HepG2 (cell line): ENCODE results near the gene ATP8A2. TPM values are rescaled to one million over a fixed set of nuclear protein-coding genes. Genes with fewer than 3 reads are reported as not detected.

Source experiments
- ATAC-seq: fragments of 200-7000 bp; cut with Tn5 transposase; 3 replicates; pipeline ENCODE4 v1.9.1; 2020; ENCODE audit warnings: mild to moderate bottlenecking, moderate library complexity
- BruUV-seq: library from RNA; stranded (reverse); fragments of 400-500 nt; replicated peaks from 2 replicates; lab custom pipeline; 2021; lab: Mats Ljungman, UMichigan
- CTCF ChIA-PET: fragments of 300-600 bp; formaldehyde crosslinking; extraction: SDS; loops from one replicate; lab custom pipeline; 2021; ENCODE audit warnings: low total read pairs, inconsistent platforms, low intra/inter-chr PET ratio; lab: Yijun Ruan, JAX
- POLR2A ChIA-PET: fragments of 350-600 bp; sonication (Branson Sonifier 250); formaldehyde crosslinking; loops from one replicate; lab custom pipeline; 2020; ENCODE audit warnings: antibody characterized with exemption, inconsistent platforms; lab: Yijun Ruan, JAX
- DNase-seq: peaks from one replicate; pipeline ENCODE4 v3.0.0-alpha.2; 2015; ENCODE audit warnings: low spot score
- FAIRE-seq: peaks from 3 replicates; lab custom pipeline; 2011; peaks lifted over from hg19 to GRCh38; lab: Jason Lieb, UNC
- H2AFZ ChIP-seq: one replicate; pipeline ENCODE4 v1.6.1; 2011; ENCODE audit warnings: low read length, inconsistent platforms
- H3K27ac ChIP-seq: fragments of 300-600 bp; 3 replicates; pipeline ENCODE4 v1.8.0; 2011; ENCODE audit warnings: mixed run types, mild to moderate bottlenecking, mixed read lengths, low read length, inconsistent platforms; ENCODE audit not compliant: insufficient read depth; ENCODE audit errors: extremely low read length
- H3K27me3 ChIP-seq, 2 experiments: fragments of 200-600 bp in 1 of 2; 2 replicates in 1 of 2; 3 replicates in 1 of 2; pipeline versions ENCODE4 v1.6.0 to v1.8.0; 2011; ENCODE audit warnings: low read length in 2 of 2, mild to moderate bottlenecking in 2 of 2, moderate library complexity in 2 of 2, inconsistent platforms in 1 of 2; ENCODE audit not compliant: insufficient read depth in 2 of 2, control insufficient read depth in 1 of 2
- H3K36me3 ChIP-seq, 2 experiments: fragments of 200-600 bp in 1 of 2; replicated peaks in 1 of 2; 2 replicates in 1 of 2; 3 replicates in 1 of 2; pipeline versions ENCODE4 v1.5.1 to v1.8.0; 2011; ENCODE audit warnings: low read length in 2 of 2, inconsistent platforms in 1 of 2; ENCODE audit not compliant: insufficient read depth in 2 of 2, control insufficient read depth in 1 of 2
- H3K4me1 ChIP-seq: 2 replicates; pipeline ENCODE4 v1.5.1; 2012; ENCODE audit warnings: low read length, inconsistent platforms; ENCODE audit not compliant: insufficient read depth
- H3K4me2 ChIP-seq: 2 replicates; pipeline ENCODE4 v1.6.0; 2011; ENCODE audit warnings: low read depth, low read length, inconsistent platforms
- H3K4me3 ChIP-seq, 3 experiments: fragments of 200-600 bp in 1 of 3; sonication (generic), shearing (Covaris generic) in 1 of 3; replicated peaks in 1 of 3; 2 replicates each; pipeline ENCODE4 v1.5.1; 2011 to 2016; ENCODE audit warnings: low read length in 3 of 3, inconsistent platforms in 2 of 3, low read depth in 2 of 3, mild to moderate bottlenecking in 2 of 3, control low read depth in 1 of 3, mixed read lengths in 1 of 3; ENCODE audit not compliant: insufficient read depth in 1 of 3
- H3K79me2 ChIP-seq: one replicate; pipeline ENCODE4 v1.6.1; 2011; ENCODE audit warnings: low read length, inconsistent platforms; ENCODE audit not compliant: insufficient read depth
- H3K9ac ChIP-seq: 2 replicates; pipeline ENCODE4 v1.6.0; 2011; ENCODE audit warnings: mild to moderate bottlenecking, low read depth, low read length, inconsistent platforms; ENCODE audit not compliant: insufficient read depth
- H3K9me3 ChIP-seq: 2 replicates; pipeline ENCODE4 v1.5.1; 2012; ENCODE audit warnings: mild to moderate bottlenecking, low read length
- H4K20me1 ChIP-seq: 2 replicates; pipeline ENCODE4 v1.6.0; 2011; ENCODE audit warnings: inconsistent platforms, mild to moderate bottlenecking, low read length, moderate library complexity; ENCODE audit not compliant: insufficient read depth
- KAT8 ChIP-seq: IDR thresholded peaks from 2 replicates; pipeline ENCODE4 v1.6.1; 2016; ENCODE audit warnings: missing genetic modification reagents, missing compliant biosample characterization
- LBX2 ChIP-seq: sonication (generic); formaldehyde crosslinking; IDR thresholded peaks from 2 replicates; pipeline ENCODE4 v1.5.0; 2020; ENCODE audit warnings: missing genetic modification reagents, mild to moderate bottlenecking, borderline replicate concordance
- MXI1 ChIP-seq: IDR thresholded peaks from 3 replicates; pipeline ENCODE4 v1.6.1; 2012; ENCODE audit warnings: low read depth, low read length, inconsistent platforms, borderline replicate concordance
- TAF15 ChIP-seq: fragments of 200-400 bp; formaldehyde crosslinking; IDR thresholded peaks from one replicate; pipeline ENCODE4 v1.6.1; 2018; ENCODE audit warnings: mild to moderate bottlenecking, low read depth, low read length; ENCODE audit not compliant: poor library complexity, severe bottlenecking
- TFE3 ChIP-seq: IDR thresholded peaks from 2 replicates; pipeline ENCODE4 v1.6.1; 2016
- YY1 ChIP-seq: IDR thresholded peaks from 2 replicates; pipeline ENCODE4 v1.6.1; 2011; ENCODE audit warnings: low read length, low read depth, moderate library complexity, mild to moderate bottlenecking; ENCODE audit not compliant: insufficient read depth, insufficient replicate concordance
- ZFP36 ChIP-seq: fragments of 150-350 bp; IDR thresholded peaks from 2 replicates; pipeline ENCODE4 v1.6.1; 2018; ENCODE audit warnings: borderline replicate concordance, low read length, low read depth; ENCODE audit not compliant: partially characterized antibody
- ZNF777 ChIP-seq: sonication (generic); formaldehyde crosslinking; IDR thresholded peaks from 2 replicates; pipeline ENCODE4 v1.4.0; 2020; ENCODE audit warnings: missing genetic modification reagents
- in situ Hi-C: cut with HindIII; loops from 2 replicates; pipeline ENCODE4 v1.10.0; 2017; ENCODE audit warnings: low pct_unique_long_range_greater_than_20kb; ENCODE audit not compliant: extremely low pct_ligation_motif_present
- intact Hi-C: fragments of 100-400 bp; cut with micrococcal nuclease; formaldehyde crosslinking; loops from one replicate; pipeline ENCODE4 v1.10.0; 2022; ENCODE audit not compliant: unreplicated experiment
- polyA plus RNA-seq, 8 experiments: library from polyadenylated mRNA; depleted of rRNA in 3 of 8; stranded (reverse) in 7 of 8; unstranded in 1 of 8; fragments of >200 nt; fragmentation: Illumina TruSeq in 4 of 8; extraction: Trizol in 4 of 8; gene quantifications; 2 replicates each; pipeline versions ENCODE4 v1.2.1 to v1.2.3, GENCODE V29; 2011 to 2016; ENCODE audit warnings: low read depth in 4 of 8, missing spikeins in 1 of 8, mixed read lengths in 1 of 8; ENCODE audit not compliant: insufficient read depth in 1 of 8
- total RNA-seq, 5 experiments: library from RNA; depleted of rRNA; stranded (reverse); fragments of >200 nt; fragmentation: Illumina TruSeq; extraction: Trizol; gene quantifications; 2 replicates each; pipeline ENCODE4 v1.2.3, GENCODE V29; 2016; ENCODE audit warnings: low read depth in 1 of 5
- TF ChIP-seq, protein P1 (sequence below): sonication (generic); formaldehyde crosslinking; IDR thresholded peaks from 2 replicates; pipeline ENCODE4 v1.5.0; 2020; ENCODE audit warnings: mild to moderate bottlenecking, missing genetic modification reagents, borderline replicate concordance
- TF ChIP-seq, protein P2 (sequence below): IDR thresholded peaks from 2 replicates; pipeline ENCODE4 v1.6.1; 2016; ENCODE audit warnings: control low read depth
- TF ChIP-seq, protein P3 (sequence below): sonication (generic); formaldehyde crosslinking; conservative IDR thresholded peaks from 2 replicates; pipeline ENCODE4 v1.4.0; 2020; ENCODE audit warnings: mild to moderate bottlenecking, missing genetic modification reagents, moderate library complexity

Gene ATP8A2
- total and polyA plus RNA-seq, 2 of the 13 experiments (the other 11 are each of a cell fraction or from before 2014, with no cell fraction given), result 0.09 TPM; not detected in 1

DNA sequence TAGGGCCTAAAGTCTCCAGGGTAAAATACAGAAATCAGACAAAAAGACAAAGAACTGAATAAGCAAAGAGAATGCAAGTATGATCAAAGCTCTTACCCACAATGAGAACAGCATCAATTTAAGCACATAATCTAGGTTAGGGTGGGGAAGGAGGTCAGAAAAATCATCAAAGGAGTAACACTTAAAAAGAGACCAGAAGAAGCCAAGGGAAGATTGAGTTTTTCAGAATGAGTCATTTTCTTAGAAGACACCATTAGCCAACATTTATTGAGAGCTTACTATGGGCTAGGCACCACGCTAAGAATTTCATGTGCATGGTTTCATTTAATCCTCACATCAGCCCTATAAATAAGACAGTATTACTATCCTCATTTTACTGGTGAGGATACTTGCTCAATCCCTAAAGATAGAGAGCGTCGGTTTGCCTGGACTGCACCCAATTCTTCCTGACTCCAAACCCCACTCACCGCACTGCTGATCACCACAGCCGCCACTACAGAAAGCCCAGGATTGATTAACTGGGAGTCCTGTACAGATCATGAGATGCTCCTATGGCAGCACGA, 681.7 kb downstream of the ATP8A2 start (continued):
- TF ChIP-seq, protein P1, sequence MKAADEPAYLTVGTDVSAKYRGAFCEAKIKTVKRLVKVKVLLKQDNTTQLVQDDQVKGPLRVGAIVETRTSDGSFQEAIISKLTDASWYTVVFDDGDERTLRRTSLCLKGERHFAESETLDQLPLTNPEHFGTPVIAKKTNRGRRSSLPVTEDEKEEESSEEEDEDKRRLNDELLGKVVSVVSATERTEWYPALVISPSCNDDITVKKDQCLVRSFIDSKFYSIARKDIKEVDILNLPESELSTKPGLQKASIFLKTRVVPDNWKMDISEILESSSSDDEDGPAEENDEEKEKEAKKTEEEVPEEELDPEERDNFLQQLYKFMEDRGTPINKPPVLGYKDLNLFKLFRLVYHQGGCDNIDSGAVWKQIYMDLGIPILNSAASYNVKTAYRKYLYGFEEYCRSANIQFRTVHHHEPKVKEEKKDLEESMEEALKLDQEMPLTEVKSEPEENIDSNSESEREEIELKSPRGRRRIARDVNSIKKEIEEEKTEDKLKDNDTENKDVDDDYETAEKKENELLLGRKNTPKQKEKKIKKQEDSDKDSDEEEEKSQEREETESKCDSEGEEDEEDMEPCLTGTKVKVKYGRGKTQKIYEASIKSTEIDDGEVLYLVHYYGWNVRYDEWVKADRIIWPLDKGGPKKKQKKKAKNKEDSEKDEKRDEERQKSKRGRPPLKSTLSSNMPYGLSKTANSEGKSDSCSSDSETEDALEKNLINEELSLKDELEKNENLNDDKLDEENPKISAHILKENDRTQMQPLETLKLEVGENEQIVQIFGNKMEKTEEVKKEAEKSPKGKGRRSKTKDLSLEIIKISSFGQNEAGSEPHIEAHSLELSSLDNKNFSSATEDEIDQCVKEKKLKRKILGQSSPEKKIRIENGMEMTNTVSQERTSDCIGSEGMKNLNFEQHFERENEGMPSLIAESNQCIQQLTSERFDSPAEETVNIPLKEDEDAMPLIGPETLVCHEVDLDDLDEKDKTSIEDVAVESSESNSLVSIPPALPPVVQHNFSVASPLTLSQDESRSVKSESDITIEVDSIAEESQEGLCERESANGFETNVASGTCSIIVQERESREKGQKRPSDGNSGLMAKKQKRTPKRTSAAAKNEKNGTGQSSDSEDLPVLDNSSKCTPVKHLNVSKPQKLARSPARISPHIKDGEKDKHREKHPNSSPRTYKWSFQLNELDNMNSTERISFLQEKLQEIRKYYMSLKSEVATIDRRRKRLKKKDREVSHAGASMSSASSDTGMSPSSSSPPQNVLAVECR, result no peak
- TF ChIP-seq KAT8, result no peak
- TF ChIP-seq MXI1, result no peak

DNA sequence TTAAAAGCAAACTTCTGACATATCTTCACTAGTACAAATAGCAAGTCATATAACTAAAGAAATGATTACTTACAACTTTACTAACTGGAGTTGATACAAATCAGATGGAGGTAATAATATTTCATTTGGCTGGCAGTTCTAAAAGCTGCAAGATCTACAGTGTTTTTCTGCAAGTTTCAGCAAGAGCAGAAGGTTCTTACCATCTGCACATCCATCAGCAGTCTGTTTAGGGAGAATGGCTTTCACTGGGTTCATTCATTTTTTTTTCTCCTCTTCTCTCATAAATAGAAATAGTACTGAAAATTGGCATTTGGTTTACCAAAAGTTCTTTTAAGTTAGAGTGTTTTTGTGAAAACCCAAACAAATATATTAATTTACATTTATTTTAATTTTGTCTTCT, 683.1 kb downstream of the ATP8A2 start:
- Histone ChIP-seq H3K9me3 (no peaks in the 10 kb centered on the region), H3K27me3 (peaks cover 4 to 21% of the 10 kb centered on the region in 2 experiments; a peak in 4 of 5 replicates), H4K20me1 (no peaks in the 10 kb centered on the region), H3K4me2 (no peak overlapping the region), H3K79me2 (no peaks in the 10 kb centered on the region), H2AFZ (no peak overlapping the region), H3K27ac (no peak overlapping the region), H3K36me3 (no peaks in the 10 kb centered on the region), H3K9ac (no peak overlapping the region), H3K4me1 (no peaks in the 10 kb centered on the region), H3K4me3 (no peak overlapping the region)
- ChIA-PET CTCF (no interaction called here), POLR2A (no interaction called here)
- intact Hi-C loops (no loop called here), in situ Hi-C loops (no loop called here)
- FAIRE-seq, result no peak
- ATAC-seq, result no peak
- BruUV-seq, result no TSS peak
- DNase-seq, result no peak
- TF ChIP-seq ZNF777, result no peak
- no peak for TF ChIP-seq TFE3 (CRISPR knock-in tag)
- TF ChIP-seq TAF15, result no peak
- TF ChIP-seq, protein P2, sequence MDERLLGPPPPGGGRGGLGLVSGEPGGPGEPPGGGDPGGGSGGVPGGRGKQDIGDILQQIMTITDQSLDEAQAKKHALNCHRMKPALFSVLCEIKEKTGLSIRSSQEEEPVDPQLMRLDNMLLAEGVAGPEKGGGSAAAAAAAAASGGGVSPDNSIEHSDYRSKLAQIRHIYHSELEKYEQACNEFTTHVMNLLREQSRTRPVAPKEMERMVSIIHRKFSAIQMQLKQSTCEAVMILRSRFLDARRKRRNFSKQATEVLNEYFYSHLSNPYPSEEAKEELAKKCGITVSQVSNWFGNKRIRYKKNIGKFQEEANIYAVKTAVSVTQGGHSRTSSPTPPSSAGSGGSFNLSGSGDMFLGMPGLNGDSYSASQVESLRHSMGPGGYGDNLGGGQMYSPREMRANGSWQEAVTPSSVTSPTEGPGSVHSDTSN, result no peak
- TF ChIP-seq YY1, result no peak
- no peak for TF ChIP-seq LBX2 (CRISPR knock-in tag)
- TF ChIP-seq, protein P3, sequence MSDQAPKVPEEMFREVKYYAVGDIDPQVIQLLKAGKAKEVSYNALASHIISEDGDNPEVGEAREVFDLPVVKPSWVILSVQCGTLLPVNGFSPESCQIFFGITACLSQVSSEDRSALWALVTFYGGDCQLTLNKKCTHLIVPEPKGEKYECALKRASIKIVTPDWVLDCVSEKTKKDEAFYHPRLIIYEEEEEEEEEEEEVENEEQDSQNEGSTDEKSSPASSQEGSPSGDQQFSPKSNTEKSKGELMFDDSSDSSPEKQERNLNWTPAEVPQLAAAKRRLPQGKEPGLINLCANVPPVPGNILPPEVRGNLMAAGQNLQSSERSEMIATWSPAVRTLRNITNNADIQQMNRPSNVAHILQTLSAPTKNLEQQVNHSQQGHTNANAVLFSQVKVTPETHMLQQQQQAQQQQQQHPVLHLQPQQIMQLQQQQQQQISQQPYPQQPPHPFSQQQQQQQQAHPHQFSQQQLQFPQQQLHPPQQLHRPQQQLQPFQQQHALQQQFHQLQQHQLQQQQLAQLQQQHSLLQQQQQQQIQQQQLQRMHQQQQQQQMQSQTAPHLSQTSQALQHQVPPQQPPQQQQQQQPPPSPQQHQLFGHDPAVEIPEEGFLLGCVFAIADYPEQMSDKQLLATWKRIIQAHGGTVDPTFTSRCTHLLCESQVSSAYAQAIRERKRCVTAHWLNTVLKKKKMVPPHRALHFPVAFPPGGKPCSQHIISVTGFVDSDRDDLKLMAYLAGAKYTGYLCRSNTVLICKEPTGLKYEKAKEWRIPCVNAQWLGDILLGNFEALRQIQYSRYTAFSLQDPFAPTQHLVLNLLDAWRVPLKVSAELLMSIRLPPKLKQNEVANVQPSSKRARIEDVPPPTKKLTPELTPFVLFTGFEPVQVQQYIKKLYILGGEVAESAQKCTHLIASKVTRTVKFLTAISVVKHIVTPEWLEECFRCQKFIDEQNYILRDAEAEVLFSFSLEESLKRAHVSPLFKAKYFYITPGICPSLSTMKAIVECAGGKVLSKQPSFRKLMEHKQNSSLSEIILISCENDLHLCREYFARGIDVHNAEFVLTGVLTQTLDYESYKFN (CRISPR knock-in tag), result no peak
- no peak for TF ChIP-seq ZFP36
